HFFc6 (cell line): ENCODE measurements around the gene GALNT10. TPM values are rescaled to one million over a fixed set of nuclear protein-coding genes. Genes with fewer than 3 reads are reported as not detected.

ENCODE experiments used
- DNase-seq: peaks from one replicate; pipeline ENCODE4 v3.0.0-alpha.2; 2018
- H3K27ac Mint-ChIP-seq: 2 replicates; pipeline ENCODE4 v1.8.0; 2020; ENCODE audit warnings: mild to moderate bottlenecking, mixed read lengths
- H3K27me3 Mint-ChIP-seq: 2 replicates; pipeline ENCODE4 v1.8.0; 2021; ENCODE audit warnings: mild to moderate bottlenecking, moderate library complexity, mixed read lengths; ENCODE audit not compliant: insufficient read depth
- H3K36me3 Mint-ChIP-seq: 2 replicates; pipeline ENCODE4 v1.8.0; 2021; ENCODE audit warnings: low read depth, mixed read lengths
- H3K4me1 Mint-ChIP-seq: 2 replicates; pipeline ENCODE4 v1.8.0; 2020; ENCODE audit warnings: low read depth, mixed read lengths
- H3K4me3 Mint-ChIP-seq: 2 replicates; pipeline ENCODE4 v1.8.0; 2020; ENCODE audit warnings: mild to moderate bottlenecking, moderate library complexity, mixed read lengths
- H3K9me3 Mint-ChIP-seq: 2 replicates; pipeline ENCODE4 v1.8.0; 2020; ENCODE audit warnings: mild to moderate bottlenecking, mixed read lengths
- CTCF ChIP-seq: fragments of 200-600 bp; sonication (generic); IDR thresholded peaks from 2 replicates; pipeline ENCODE4 v1.5.0; 2021; ENCODE audit warnings: antibody characterized with exemption, mild to moderate bottlenecking
- total RNA-seq, 6 experiments: library from RNA; stranded (reverse); fragmentation: NEBNext Ultra II Directional; extraction: Animal tissue kit (Norgen Biotek cat#: 25700); gene quantifications; 2 replicates in 1 of 6; 3 replicates in 5 of 6; pipeline ENCODE4 v1.2.3, GENCODE V29; 2021

GALNT10 gene
- total RNA-seq, 6 experiments from 2014 or later = 129 to 161 (median 157) TPM

GRCh38 chr5:154240595-154240994 is 50.1 kb downstream of the GALNT10 start:
- Mint-ChIP-seq H3K27me3 (peaks cover 3% of the 10 kb centered on the region), H3K36me3 (peaks cover 10% of the 10 kb centered on the region), H3K4me1 (peaks cover 68% of the 10 kb centered on the region), H3K27ac (no peak overlapping the region; the same call in 1 of the 2 replicates), H3K4me3 (no peak overlapping the region), H3K9me3 (no peaks in the 10 kb centered on the region; the same call in 1 of the 2 replicates)
- TF ChIP-seq CTCF = no peak
- no peak for DNase-seq

DNA sequence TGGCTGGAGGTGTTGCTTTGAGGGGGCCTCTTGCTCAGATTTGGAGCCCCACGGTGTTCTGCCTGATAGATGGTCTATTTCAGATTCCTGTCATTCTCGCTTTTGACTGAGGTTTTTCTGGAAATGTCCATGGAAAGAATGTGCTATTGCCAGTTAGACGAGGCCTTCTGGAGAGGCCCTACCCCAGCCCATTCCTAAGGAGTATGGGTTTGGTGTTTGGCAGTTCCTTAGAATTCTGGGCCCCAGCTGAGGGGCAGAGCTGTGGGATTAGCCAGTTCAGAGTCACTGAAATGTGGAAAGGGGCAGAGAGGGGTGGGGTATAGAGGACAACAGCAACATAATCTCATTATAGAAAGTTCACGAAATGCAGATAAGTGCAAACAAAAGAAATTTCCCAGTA is 50.5 kb downstream of the GALNT10 start:
- Mint-ChIP-seq H3K36me3 (peaks cover 10% of the 10 kb centered on the region), H3K4me3 (no peak overlapping the region), H3K9me3 (no peaks in the 10 kb centered on the region; the same call in 1 of the 2 replicates), H3K27ac (no peak overlapping the region), H3K27me3 (peaks cover 3% of the 10 kb centered on the region), H3K4me1 (peaks cover 63% of the 10 kb centered on the region)
- no peak for TF ChIP-seq CTCF
- DNase-seq = no peak

DNA sequence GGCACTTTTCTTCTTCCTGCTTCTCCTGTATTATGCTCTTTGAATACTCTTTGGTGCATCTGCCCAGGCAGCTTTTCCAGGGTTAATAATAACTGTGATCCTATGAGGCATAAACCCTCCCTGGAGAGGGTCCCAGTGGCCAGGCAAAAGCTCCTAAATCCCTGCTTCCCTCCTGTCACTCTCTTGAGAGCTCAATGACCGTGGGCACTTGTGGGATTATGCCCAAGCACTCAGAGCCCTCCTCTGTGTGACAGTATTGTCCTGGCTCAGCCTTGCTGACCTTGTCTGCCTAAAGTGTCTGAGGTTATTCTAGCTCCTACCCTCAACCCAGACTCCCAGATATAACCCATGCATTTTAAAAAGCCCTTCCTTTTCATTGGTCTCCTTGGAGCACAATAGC is 51.9 kb downstream of the GALNT10 start:
- Mint-ChIP-seq H3K9me3 (no peaks in the 10 kb centered on the region; the same call in 1 of the 2 replicates), H3K4me1 (peaks cover 51% of the 10 kb centered on the region), H3K4me3 (0 out of 2 replicates have a peak overlapping the region, but pooled peaks have one; percentile 0), H3K27ac (0 out of 2 replicates have a peak overlapping the region, but pooled peaks have one; percentile 16), H3K36me3 (peaks cover 10% of the 10 kb centered on the region), H3K27me3 (peaks cover 3% of the 10 kb centered on the region)
- TF ChIP-seq CTCF = no peak
- DNase-seq = no peak

DNA sequence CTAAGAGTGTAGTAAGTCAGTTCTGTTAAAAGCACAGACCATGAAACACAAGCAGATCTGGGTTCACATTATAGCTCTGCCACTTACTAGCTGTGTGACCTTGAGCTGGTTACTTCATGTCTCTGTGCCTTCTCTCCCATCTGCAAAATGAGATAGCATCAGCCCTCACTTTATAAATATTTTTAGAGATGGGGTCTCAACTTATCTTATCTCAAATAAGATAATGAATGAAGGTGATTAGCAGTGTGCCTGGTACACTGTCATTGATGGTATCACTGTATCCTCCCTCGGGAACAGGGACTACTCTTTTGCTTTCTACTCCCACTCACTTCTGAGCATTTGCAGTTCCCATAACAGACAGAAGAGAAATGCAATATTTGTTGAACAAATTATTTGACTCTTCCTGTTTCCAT is 52.4 kb downstream of the GALNT10 start:
- Mint-ChIP-seq H3K9me3 (no peaks in the 10 kb centered on the region; the same call in 1 of the 2 replicates), H3K4me1 (peaks cover 47% of the 10 kb centered on the region), H3K36me3 (peaks cover 10% of the 10 kb centered on the region), H3K27me3 (peaks cover 3% of the 10 kb centered on the region), H3K4me3 (0 out of 2 replicates have a peak overlapping the region, but pooled peaks have one; percentile 0), H3K27ac (0 out of 2 replicates have a peak overlapping the region, but pooled peaks have one; percentile 16)
- TF ChIP-seq CTCF = no peak
- no peak for DNase-seq

GRCh38 chr5:154243736-154244135 is 53.2 kb downstream of the GALNT10 start:
- H3K4me1 Mint-ChIP-seq = peaks cover 47% of the 10 kb centered on the region
- peaks cover 10% of the 10 kb centered on the region for H3K36me3 Mint-ChIP-seq
- H3K9me3 Mint-ChIP-seq = no peaks in the 10 kb centered on the region; the same call in 1 of the 2 replicates
- TF ChIP-seq CTCF = no peak
- peaks cover 3% of the 10 kb centered on the region for H3K27me3 Mint-ChIP-seq
- DNase-seq = peak; percentile 51
- peak overlapping the region; percentile 78 for H3K27ac Mint-ChIP-seq
- H3K4me3 Mint-ChIP-seq = peak overlapping the region; percentile 45; the same call in 1 of the 2 replicates
